ENCODE data around the gene MFAP3.
"Not testable (repeated sequence)": the region's sequence is repeated elsewhere in the genome, so short reads cannot be mapped to it uniquely, and the experiment has no call there.

The MFAP3 gene

GRCh38 chr5:154038707-154039457 is at the start of gene MFAP3, which contains the start of gene FAM114A2:
TSS of gene MFAP3 (plus strand) at chr5:154038967. CDS start at chr5:154049723, 10,756 bp downstream.
TSS of gene FAM114A2 (minus strand) at chr5:154038910. CDS start at chr5:154034953, 3,957 bp downstream.
- DNase-seq = peak; percentile 72

GRCh38 chr5:153991168-153991567 is 47.6 kb upstream of the MFAP3 start:
- no peak for DNase-seq

- no peak for DNase-seq
Measured at GRCh38 chr5:153998010-153998409, 40.8 kb upstream of the MFAP3 start.

- DNase-seq = no peak
Measured at GRCh38 chr5:153998768-153999167, 40.0 kb upstream of the MFAP3 start.

GRCh38 chr5:153999995-154000394 is 38.8 kb upstream of the MFAP3 start:
- DNase-seq = no peak

- DNase-seq = no peak
Measured at GRCh38 chr5:154000703-154001102, 38.1 kb upstream of the MFAP3 start.

- no peak for DNase-seq
Measured at GRCh38 chr5:154002093-154002492, 36.7 kb upstream of the MFAP3 start.

GRCh38 chr5:154002511-154003020 is 36.2 kb upstream of the MFAP3 start:
- no peak for DNase-seq

GRCh38 chr5:154005648-154006047 is 33.1 kb upstream of the MFAP3 start:
- no peak for DNase-seq

GRCh38 chr5:154010660-154011059 is 28.1 kb upstream of the MFAP3 start:
- DNase-seq = no peak

- DNase-seq = no peak
Measured at GRCh38 chr5:154015071-154015693, 23.6 kb upstream of the MFAP3 start.

- DNase-seq = not testable (repeated sequence)
Measured at GRCh38 chr5:154018919-154019318, 19.8 kb upstream of the MFAP3 start.

- no peak for DNase-seq
Measured at GRCh38 chr5:154025951-154026350, 12.8 kb upstream of the MFAP3 start.

GRCh38 chr5:154031937-154032489 is 6.8 kb upstream of the MFAP3 start:
- DNase-seq = no peak

GRCh38 chr5:154034944-154035343 is 3.8 kb upstream of the MFAP3 start:
- no peak for DNase-seq

GRCh38 chr5:154038261-154038706 is 483 bp upstream of the MFAP3 start:
- DNase-seq = peak; percentile 49

- no peak for DNase-seq
Measured at GRCh38 chr5:154039458-154039829, 677 bp downstream of the MFAP3 start.

GRCh38 chr5:154042766-154043165 is 4.0 kb downstream of the MFAP3 start:
- DNase-seq = no peak

- no peak for DNase-seq
Measured at GRCh38 chr5:154044099-154044498, 5.3 kb downstream of the MFAP3 start.

- DNase-seq = no peak
Measured at GRCh38 chr5:154044581-154044980, 5.8 kb downstream of the MFAP3 start.

GRCh38 chr5:154046486-154046885 is 7.7 kb downstream of the MFAP3 start:
- no peak for DNase-seq

GRCh38 chr5:154047324-154047723 is 8.6 kb downstream of the MFAP3 start:
- no peak for DNase-seq

GRCh38 chr5:154049636-154050035 is 10.9 kb downstream of the MFAP3 start:
- no peak for DNase-seq

GRCh38 chr5:154053468-154053867 is 14.7 kb downstream of the MFAP3 start:
- no peak for DNase-seq

Measured in NCI-H1694 (cell line).